Uterus (tissue), 2 donors: Measurements from ENCODE around the gene GALNT9.

ENCODE experiments used
- POLR2A ChIP-seq, 2 donors: fragments of 450-650 bp; IDR thresholded peaks; one replicate each; pipeline ENCODE4 v1.6.1; 2016; ENCODE audit warnings: antibody characterized with exemption in 2 of 2, mild to moderate bottlenecking in 1 of 2, moderate library complexity in 1 of 2
- TF ChIP-seq, protein P1 (sequence below), 4 experiments: fragments of 200-600 bp in 2 of 4; fragments of 450-650 bp in 2 of 4; sonication (generic) in 2 of 4; IDR thresholded peaks; one replicate each; pipeline ENCODE4 v1.5.1; 2016 to 2019; ENCODE audit warnings: antibody characterized with exemption in 4 of 4, mild to moderate bottlenecking in 2 of 4, moderate library complexity in 1 of 4

DNA sequence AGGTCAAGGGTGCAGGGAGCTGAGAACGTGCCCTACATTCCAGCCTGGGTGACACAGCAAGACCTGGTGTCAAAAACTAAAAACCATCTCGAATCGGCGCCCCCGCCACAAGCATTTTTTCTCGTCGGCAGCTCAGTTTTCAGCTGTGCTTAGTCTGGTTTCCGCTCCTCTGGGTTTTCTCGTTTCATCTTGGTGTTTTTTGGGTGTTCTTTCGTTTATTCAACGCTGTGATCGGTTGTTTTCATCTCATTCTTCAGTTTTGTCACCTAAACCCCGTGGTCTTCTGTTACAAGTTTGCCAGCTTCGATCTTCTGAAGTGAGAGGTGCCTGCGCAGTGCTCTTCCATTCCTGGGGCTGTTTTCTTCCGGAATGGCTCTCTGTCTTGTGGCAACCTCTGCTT, 143.7 kb downstream of the GALNT9 start:
- TF ChIP-seq, protein P1, sequence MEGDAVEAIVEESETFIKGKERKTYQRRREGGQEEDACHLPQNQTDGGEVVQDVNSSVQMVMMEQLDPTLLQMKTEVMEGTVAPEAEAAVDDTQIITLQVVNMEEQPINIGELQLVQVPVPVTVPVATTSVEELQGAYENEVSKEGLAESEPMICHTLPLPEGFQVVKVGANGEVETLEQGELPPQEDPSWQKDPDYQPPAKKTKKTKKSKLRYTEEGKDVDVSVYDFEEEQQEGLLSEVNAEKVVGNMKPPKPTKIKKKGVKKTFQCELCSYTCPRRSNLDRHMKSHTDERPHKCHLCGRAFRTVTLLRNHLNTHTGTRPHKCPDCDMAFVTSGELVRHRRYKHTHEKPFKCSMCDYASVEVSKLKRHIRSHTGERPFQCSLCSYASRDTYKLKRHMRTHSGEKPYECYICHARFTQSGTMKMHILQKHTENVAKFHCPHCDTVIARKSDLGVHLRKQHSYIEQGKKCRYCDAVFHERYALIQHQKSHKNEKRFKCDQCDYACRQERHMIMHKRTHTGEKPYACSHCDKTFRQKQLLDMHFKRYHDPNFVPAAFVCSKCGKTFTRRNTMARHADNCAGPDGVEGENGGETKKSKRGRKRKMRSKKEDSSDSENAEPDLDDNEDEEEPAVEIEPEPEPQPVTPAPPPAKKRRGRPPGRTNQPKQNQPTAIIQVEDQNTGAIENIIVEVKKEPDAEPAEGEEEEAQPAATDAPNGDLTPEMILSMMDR (IDR thresholded peaks at IDR 0.05): no peak
- TF ChIP-seq POLR2A (IDR thresholded peaks at IDR 0.05): no peak
